Measurements from ENCODE around the gene TWNK.

TWNK gene

DNA sequence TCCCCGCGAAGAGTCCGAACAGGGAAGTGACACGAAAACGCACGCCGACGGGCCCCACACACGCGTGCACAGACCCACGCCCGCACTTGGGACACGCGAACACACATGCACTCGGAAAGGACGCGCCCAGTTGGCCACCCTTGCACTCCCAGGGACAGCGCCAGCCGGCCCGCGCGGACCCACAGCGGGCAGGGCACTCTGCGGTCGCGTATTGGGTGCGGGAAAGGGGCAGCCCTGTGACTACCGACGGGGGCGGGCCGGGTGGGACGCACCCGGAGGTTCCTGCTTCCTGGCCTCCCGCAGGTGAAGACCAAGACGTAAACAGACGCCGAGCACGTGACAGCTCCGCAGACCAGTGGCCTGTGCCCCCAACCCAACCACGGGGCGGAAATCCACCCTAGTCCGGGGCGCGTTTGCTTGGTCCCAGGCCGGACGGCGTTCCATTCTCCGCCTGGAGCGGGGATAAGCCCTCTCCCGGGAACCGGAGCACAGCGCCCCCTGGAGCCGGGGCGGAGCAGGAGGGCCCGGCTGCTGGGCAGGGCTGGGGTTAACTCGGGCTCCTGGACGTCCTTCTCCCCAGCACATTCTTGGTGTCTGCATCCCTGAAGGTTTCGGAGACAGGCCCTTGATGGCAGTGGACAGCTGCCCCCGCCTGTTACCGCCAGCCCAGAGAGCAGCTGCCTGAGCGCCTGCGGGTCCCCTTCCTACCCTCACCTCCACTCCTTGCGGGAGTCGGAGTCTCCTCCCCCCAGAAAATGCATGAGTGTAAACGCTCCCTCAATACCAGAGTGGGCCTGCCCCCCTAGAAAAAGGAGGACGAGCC is 10.2 kb downstream of the TWNK start:
- DNase-seq = peak; percentile 79

DNA sequence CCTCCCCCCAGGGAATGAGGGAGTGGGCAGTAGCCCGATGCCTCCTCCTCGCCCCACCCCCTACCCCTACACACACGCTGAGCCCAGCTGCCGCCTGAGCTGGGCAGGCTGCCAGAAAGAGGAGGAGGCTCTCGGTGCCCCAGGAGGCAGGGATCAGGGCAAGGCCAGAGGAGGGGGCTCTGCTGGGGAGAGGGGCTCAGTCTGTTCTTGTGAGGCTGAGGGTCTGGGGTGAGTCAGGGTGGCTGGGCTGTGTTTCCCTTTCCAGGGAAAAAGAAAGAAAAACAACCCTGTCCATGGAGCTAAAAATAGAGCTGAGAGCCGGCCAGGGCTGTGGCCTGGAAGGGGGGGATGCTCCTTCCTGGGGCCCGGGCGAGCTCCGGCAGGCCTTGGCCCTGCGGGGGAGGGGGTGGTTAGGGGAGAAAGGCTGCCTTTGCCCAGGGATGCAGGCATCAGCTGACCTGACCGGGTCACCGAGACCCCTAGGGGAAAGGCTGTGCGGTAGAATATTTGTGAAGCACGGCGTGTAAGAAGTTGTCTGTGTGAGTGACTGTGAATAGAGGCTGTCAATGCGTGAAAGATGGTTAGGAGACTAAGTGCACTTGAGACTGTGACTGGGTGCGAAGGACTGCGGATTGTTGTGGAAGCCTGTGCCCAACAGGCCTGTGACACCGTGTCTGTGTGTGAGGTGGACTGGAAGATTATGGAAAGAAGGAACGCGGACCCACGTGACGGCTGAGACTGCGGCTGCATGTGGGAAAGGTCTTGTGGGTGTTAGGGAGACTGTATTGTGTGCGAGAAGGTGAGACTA is 11.0 kb downstream of the TWNK start:
- peak; percentile 63 for DNase-seq

DNA sequence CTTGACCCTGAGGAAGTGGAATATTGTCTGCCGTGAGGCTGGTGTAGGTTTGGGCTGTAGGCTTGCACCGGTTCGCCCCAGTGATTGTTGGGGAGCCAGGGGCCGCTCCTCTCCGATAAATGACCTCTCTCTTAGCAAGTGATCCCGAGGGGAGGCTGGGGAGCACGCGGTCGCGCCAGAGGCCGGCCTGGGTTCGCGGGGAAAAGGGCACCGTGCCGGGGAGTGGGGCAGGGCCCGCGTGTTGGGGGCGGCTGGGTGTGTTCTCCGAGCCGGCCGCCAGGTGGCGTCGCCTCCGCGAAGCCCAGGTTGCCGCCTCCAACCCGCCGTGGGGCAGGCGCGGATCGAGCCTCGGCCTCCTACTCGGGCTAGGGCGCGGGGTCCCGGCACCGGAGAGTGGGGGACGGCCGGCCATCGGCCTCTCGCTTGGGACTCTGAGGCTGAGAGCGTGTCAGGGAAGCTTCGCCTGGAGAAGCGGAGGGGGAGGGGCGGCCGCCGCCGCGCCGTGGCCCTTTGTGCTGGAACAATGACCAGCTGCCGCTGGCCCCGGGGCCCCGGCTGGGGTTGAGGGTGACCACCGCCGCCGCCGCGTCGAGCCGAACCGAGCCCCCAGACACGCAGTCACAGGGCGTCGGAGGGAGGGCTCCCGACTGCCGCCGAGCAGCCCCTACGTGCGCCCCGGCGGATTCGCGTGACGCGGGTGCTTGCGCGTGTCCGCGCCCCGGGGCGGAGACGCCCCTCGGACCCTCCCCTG is 11.8 kb downstream of the TWNK start:
- DNase-seq = peak; percentile 85

GRCh38 chr10:100999742-101000126 is 12.4 kb downstream of the TWNK start, which contains the start of gene LZTS2:
LZTS2 (plus strand) TSS chr10:100999808; CDS start chr10:101002539, 2,731 bp downstream.
- DNase-seq = no peak

DNA sequence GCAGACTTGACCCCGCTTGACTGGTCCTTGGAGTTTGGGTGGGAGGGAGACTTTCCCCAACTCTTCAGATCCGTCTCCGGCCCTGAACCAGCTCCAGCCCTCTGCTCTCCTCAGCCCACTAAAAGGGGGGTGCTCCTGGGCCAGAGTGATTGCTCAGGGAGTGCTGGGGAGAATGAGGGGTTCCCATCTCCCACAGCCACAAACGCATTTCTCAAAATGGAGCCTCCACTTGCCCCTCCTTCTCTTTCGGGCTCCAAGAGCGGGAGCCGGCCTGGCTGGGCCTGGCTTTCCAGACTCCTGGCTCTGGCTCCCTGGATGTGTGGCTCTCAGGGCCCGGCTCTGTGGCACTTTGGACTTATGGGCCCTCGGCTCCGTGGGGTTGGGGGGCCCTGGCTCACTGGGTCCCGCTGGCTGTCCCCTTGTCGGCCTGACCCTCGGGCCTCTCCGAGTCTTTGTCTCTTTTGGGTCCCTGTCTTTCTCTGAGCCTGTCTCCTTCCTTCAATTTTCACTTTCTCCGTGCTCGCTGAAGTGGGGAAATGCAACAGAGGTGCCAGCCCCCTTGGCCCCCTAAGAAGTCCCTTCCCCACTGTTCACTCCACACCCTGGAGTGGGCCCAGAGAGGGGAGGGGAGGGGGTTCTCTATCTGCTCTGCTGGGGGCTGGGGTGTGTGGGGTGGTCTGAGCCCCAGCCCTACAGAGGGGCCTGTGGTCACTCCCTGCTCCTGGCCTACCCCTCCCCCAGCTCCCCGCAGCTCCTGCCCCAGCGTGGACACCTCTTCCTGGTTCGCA is 13.0 kb downstream of the TWNK start:
- DNase-seq = no peak

DNA sequence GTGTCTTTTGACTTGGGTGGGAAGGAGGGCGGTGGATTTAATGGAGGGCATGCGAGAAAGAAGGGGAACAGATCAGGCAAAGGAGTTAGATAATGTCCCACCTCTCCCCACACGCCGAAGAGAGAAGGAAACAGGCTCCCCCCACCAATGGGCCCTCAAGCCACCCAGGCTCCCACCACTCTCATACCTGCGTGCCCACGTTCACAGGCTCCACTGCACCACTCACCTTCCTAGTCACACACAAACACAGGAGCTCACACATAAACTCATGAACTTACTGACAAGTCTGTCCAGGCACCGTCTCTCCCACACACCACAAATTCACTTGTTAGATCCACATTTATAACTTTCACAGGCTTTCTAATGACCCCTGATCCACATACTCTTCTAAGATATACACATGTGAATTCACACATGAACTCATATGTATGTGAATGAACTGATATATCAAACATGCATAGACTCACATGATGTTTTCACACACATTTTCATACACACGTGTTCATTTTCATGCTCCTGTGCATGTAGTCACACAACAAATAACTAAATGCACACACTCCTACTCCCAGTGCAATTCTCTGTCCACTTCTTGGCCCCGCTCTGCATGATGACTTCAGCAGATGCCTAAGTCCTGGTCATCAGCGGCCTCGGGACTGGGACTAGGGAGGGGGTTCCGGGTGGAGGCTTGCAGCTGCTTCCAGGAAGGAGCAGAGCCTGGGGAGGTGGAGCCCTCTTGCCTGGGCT is 13.7 kb downstream of the TWNK start:
- no peak for DNase-seq

DNA sequence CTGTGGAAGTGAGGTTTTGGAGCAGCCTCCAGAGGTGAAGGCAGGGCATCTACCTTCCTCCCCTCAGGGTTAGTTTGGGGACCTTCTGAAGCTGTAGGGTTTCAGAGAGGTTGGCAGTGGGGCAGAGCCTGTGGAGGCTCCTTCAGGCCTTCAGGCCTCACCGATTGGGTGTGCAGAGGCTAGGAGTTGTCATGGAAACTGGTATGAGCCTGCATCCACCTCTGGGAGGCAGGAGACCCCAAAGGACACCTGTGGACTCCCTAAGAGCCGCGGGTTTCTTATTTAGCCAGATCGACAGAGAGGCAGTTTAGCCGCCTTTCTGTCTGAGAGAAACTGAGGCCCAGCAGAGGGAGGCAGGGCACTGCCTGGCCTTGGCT is 14.3 kb downstream of the TWNK start:
- no peak for DNase-seq

GRCh38 chr10:101002456-101002855 is 15.1 kb downstream of the TWNK start:
- no peak for DNase-seq

DNA sequence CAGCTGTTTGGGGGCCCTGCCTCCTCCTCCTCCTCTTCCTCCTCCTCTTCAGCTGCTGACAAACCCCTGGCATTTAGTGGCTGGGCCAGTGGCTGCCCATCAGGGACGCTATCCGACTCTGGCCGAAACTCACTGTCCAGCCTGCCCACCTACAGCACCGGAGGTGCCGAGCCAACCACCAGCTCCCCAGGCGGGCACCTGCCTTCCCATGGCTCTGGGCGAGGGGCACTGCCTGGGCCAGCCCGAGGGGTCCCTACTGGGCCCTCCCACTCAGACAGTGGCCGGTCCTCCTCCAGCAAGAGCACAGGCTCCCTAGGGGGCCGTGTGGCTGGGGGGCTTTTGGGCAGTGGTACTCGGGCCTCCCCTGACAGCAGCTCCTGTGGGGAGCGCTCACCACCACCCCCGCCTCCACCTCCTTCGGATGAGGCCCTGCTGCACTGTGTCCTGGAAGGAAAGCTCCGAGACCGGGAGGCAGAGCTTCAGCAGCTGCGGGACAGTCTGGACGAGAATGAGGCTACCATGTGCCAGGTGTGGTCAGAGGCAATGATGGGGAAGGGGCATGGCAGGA is 16.4 kb downstream of the TWNK start:
- DNase-seq = no peak

GRCh38 chr10:101005361-101005760 is 18.0 kb downstream of the TWNK start:
- no peak for DNase-seq

DNA sequence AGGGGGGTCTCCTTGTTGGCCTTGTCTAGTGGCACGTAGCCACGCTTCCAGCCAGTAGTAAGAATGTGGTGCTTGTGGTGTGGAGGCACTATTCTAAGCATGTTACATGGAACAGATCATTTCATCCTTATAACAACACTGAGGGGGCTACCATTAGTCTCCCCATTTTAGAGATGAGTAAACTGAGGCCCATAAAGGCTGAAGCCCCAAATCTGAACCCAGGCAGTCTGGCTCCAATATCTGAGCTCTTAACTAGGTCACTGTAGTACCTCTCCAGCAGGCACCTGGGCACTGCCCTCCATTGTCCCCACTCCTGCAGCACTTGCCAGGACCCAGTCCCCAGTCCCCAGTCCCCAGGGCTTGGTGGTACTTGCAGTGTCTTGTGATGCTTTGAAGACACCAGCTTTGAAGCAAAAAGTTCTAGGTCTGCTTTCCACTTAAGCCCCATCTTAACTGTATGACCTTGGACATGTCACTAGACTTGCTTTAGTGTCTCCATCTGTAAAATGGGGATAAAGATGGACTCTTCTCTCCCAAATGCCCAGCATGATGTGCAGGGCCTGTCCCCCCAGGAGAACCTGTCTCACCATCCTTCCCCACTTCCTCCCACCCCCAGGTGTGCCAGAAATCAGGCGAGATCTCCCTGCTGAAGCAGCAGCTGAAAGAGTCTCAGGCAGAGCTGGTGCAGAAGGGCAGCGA is 18.7 kb downstream of the TWNK start:
- DNase-seq = no peak

DNA sequence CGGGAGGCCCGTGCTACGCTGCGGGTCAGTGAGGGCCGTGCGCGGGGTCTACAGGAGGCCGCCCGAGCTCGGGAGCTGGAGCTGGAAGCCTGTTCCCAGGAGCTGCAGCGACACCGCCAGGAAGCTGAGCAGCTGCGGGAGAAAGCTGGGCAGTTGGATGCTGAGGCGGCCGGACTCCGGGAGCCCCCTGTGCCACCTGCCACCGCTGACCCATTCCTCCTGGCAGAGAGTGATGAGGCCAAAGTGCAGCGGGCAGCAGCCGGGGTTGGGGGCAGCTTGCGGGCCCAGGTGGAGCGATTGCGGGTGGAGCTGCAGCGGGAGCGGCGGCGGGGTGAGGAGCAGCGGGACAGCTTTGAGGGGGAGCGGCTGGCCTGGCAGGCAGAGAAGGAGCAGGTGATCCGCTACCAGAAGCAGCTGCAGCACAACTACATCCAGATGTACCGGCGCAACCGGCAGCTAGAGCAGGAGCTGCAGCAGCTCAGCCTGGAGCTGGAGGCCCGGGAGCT is 19.3 kb downstream of the TWNK start:
- DNase-seq = no peak

- no peak for DNase-seq
Measured at GRCh38 chr10:101007099-101007711, 19.9 kb downstream of the TWNK start.

DNA sequence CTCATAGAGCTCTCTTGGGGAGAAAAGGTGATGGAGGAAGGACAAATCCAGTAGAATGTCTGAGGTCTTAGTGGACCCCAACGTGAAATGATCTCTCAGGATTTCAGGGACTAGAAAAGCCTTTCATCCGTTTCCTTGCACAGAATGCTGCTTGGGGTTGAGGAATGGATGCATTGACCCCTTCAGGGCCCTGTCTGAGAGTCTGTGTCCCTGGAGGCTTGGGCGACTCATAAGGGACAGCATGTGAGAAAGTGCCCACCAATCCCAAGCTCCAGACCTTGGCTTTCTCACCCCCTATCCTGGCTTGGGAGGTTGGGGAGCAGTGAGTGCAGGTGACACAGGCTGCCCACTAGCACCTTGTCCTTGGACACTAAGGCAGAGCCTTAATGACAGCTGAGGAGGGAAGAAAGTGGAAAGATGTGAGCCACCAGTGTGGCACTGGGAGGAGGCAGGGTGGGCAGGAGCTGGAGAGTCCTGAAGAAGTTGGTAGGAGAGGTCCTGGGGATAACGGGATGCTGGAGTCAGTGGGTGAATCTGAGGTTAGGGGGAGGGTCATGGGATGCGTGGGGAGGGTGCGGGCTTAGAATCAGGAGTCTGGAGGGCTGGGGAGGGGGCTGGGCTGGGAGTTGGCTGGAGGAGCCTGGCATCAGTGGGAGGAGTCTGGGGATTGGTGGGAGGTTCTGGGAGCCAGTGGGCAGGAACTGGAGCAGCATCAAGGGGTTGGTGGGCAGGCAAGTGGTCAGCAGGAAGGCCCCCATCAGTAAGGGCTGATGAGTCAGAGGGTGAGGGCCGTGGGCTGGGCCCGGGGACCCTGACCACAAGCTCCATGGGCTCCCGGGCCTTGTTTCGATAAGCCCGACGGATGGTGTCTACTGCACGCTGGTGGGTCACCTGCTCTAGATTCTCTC is 20.8 kb downstream of the TWNK start:
- DNase-seq = no peak

- no peak for DNase-seq
Measured at GRCh38 chr10:101008823-101009423, 21.6 kb downstream of the TWNK start.

- DNase-seq = no peak
Measured at GRCh38 chr10:101010329-101010728, 23.0 kb downstream of the TWNK start.

- DNase-seq = no peak
Measured at GRCh38 chr10:101011517-101012423, 24.4 kb downstream of the TWNK start.
